ENCODE data around the gene PNMA8A.
"Not testable (repeated sequence)": the region's sequence is repeated elsewhere in the genome, so short reads cannot be mapped to it uniquely, and the experiment has no call there.

PNMA8A gene

DNA sequence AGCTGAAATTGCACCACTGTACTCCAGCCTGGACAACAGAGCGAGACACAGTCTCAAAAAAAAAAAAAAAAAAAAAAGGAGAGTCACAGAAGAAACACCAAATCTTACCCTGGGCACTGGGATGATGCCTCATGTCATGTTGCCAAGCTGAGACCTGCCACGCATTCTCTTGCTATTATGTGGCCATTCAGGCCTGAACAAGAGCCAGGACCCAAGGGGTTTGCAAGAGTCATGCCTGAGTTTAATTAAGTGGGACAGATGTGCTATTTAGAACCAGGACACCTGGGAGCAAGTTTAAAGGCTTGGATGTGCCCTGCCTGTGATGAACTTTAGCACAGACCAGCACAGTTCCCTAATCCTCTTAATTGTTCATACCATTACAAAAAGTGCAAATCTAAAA is 9.8 kb downstream of the PNMA8A start:
- peak; percentile 17 for DNase-seq

DNA sequence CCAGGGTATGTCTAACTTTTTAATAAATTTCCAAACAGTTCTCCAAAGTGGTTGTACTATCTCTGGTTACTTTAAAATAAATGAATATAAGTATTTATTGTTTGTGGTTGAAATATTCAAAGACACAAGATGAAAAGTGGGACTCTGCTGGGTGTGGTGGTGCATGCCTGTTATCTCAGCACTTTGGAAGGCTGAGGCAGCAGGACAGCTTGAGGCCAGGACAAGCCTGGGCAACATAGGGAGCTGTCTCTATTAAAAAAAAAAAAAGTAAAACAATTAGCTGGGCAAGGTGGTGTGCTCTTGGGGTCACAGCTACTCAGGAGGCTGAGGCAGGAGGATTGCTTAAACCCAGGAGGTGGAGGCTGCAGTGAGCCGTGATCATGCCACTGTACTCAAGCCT is 10.4 kb downstream of the PNMA8A start:
- DNase-seq = no peak

DNA sequence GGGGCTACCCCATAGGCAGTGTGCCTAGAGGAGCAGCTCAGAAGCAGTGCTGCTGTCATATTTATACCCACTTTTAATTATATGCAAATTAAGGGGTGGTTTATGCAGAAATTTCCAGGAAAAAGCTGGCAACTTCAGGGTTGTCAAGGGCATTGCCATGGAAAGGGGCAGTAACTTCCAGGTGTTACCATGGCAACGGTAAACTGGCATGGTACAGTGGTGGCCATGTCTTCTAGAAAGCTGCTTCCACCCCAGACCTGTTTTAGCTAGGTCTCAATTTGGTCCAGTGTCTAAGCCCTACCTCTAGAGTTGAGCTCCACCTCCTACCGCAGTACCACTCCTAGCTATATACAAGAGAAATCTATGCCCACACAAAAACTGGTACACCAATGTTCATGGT is 11.3 kb downstream of the PNMA8A start:
- no peak for DNase-seq

DNA sequence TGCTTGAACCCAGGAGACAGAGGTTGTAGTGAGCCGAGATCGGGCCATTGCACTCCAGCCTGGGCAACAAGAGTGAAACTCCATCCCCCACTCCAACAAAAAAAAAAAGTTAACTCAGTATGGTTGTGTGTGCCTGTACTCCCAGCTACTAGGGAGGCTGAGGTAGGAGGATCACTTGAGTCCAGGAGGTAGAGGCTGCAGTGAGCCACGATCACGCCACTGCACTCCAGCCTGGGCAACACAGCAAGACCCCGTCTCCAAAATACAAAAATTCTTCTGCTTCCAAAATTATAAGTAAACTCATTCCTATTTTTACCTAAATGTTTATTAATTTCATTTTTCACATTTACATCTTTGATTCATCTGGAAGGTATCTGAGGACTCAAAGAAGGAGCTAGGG is 14.4 kb downstream of the PNMA8A start:
- DNase-seq = no peak

DNA sequence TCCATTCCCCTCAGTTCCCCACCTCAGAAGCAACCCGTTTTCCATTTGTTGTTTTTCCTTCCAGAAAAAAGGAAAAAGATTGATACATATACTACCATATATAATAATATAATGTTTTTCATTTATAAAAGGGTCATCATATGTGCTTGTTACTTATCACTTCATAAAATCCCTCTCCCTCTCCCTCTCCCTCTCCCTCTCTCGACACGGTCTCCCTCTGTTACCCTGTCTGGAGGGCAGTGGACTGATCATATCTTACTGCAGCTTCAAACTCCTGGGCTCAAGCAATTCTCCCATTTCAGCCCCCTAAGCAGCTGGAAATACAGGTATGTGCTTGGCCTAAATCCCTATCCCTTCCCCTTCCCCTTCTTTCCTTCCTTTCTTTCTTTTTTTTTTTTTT is 17.1 kb downstream of the PNMA8A start:
- DNase-seq = no peak

DNA sequence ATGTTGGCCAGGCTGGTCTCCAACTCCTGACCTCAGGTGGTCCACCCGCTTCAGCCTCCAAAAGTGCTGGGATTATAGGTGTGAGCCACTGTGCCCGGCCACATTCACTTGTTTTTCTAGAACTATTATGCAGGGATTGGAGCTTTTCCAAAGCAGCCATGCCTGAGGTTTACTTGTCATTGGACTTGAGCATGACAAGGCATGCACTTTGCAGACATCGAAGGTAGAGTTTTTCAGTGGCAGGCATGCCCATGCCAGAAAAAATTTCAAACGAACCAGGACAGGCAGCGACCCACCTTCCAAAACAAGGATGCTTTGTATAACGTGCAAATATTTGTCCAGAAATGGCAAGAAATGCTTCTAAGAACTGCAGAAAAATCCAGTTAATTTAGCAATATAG is 17.7 kb downstream of the PNMA8A start:
- no peak for DNase-seq

DNA sequence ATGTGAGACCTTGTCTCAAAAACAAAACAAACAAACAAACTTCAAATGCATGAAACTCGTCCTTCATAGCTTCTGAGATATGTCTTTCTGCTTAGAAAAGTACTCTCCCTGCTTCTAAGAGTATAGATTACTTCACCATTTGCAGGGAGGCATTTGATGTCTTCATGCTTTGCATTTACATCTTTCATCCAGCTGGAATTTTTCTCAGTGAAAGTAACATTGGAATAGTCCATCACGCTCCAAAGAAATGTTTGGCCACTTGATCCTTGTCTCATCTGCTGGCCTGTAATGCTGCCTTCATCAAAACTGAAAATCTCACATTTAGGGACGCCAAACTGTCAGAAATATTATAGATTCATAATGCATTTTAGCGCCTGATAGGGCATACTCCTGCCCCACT is 19.2 kb downstream of the PNMA8A start:
- DNase-seq = no peak

DNA sequence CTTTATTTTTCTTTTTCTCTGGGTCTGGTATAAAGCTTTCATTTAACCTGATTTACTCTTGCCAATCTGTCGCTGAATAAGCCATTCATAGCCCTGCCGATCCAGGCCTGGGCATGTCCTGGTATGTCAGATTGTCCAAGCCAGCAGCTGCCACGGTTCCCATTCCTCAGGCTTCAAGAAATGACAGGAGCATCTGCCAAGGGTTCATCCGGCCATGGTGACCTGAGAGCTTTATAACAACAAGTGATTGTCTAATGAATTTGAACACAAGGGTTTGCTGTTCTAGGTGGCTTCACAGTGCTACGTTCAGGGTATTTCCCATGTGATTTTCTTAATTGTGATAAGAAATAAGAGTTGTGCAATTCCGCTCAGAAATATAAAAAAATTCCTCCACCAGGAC is 20.0 kb downstream of the PNMA8A start:
- no peak for DNase-seq

DNA sequence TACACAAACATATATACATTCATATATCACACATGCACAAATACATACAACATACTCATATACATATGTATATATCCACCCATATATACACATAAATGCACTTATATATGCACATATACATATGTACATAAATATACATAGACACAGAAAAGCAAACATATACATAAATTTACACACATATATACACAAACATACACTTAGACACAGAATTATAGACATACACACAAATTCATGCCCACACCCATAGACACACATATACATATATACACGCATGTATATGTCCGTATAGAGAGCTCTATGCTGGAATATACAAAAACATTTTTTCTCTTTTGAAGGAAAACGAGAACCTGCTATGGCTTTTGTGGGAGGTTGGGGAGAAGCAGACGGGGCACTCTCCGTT is 20.6 kb downstream of the PNMA8A start:
- no peak for DNase-seq

DNA sequence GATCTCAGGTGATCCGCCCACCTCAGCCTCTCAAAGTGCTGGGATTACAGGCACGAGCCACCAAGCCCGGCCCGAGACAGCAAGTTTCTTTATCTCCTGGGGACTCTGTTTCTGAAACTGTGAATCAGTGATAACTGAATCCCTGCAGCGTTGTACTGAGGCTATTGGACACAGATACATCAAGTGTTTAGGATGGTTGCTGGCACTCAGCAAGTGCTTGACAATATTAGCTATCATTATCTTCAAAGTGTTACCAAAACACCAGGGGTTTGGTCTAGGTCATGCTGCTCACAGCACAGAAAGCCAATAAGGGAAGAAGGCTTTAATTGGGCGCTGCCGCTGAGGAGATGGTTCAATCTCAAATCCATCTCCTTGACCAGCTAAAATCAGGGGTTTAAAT is 22.1 kb downstream of the PNMA8A start:
- no peak for DNase-seq

DNA sequence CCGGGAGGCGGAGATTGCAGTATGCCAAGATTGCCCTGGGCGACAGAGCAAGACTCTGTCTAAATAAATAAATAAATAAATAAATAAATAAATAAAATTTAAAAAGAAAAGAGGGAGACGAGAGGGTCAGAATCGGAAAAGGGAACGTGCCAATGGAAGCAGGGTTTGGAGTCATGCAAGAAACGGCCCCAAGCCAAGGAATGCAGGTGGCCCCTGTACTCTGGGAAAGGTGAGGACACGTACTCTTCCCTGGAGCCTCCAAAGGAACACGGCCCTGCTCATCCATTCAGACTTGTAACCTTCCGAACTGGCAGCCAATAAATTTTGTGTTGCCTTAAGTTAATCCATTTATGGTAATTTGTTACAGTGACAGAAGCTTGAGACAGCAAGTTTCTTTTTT is 22.8 kb downstream of the PNMA8A start:
- DNase-seq = no peak

DNA sequence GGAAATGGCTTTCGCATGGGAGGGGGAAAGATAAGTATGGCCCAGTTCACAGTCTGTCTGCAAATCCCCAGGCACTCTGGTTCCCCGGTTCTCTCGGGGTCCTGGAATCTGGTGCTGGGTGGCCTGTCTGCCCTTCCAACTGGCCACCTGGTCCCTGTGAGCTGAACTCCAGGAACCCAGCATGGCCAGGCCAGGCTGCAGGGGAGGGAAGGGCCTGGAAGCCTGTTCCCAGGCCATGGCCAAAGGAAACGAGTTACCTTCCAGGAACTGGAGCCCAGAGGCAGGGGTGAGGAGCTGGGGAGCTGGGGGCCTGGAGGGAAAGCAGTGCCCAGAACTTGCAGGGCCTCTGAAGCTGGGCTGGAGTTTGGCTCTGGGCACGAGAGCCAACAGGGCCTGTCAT is 23.5 kb downstream of the PNMA8A start:
- DNase-seq = no peak

DNA sequence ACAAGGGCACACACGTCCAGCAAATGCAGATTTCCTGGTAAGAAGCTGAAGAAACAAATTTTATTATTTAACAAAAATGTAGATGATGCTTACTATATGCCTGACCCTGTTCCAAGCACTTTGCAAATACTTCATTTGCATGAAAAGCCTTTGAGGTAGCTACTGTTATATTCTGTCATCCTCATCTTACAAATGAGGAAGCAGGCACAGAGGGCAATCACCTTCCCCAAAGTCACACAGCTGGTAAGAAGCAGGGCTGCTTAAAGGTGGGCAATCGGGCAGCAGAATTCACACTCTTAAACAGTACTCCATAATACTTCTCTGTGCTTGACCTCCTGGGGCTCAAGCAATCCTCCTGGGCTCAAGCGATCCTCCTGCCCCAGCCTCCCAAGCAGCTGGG is 24.4 kb downstream of the PNMA8A start:
- DNase-seq = no peak

DNA sequence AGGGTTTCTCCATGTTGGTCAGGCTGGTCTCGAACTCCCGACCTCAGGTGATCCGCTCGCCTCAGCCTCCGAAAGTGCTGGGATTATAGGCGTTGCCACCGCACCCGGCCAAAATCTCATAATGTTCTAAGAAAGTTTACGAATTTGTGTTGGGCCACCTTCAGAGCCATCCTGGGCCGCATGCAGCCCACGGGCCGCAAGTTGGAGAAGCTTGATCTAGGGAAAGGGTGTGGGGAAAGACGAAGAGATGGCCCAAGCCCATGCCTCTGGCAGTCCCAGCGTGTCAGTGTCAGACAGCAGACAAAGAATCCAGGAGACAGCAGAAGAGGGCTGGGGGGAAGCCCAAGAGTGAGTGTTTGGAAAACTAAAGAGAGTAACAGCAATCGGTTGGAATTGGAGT is 25.3 kb downstream of the PNMA8A start:
- no peak for DNase-seq

DNA sequence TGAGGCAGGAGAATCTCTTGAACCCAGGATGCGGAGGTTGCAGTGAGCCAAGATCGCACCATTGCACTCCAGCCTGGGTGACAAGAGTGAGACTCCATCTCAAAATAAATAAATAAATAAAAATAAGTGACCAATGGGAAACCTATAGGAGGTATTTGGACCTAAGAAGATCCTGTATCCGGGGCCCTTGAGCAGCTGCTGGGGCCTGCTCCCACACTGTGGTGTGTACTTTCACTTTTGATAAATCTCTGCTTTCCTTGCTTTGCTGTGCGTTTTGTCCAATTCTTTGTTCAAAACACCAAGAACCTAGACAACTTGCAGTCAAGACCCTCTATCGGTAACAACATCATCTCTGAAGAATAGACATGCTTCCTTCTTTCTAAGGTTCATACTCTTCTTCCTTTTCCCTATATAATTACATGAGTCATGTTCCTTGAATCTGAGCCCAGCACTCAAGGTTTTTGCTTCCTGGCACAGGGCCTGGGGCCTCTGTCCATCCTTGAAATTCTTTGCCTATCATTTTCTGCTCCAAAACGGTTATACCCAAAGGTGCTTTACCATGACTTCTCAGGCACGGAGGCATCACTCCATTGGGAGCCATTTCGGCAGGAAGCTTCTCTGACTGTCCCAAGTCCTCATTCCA is 28.4 kb downstream of the PNMA8A start:
- DNase-seq = no peak

DNA sequence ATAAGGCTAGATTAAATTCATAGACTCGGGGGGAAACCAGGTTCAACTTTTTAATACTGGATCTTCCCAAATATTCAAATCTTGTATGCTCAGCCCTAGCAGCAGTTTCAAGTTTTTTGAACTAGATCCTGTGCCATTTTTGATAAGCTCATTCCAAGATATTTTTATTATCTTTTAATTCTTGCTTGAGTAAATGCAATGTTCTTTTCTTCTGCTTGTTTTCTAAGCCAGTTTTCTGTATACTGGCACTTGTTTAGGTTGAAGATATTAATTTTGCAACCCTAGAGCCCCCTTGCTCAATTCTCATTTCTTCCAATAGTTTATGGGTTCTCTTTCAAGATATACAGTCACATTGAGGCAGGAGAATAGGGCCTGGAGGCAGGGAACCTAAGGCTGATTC is 29.5 kb downstream of the PNMA8A start:
- no peak for DNase-seq

DNA sequence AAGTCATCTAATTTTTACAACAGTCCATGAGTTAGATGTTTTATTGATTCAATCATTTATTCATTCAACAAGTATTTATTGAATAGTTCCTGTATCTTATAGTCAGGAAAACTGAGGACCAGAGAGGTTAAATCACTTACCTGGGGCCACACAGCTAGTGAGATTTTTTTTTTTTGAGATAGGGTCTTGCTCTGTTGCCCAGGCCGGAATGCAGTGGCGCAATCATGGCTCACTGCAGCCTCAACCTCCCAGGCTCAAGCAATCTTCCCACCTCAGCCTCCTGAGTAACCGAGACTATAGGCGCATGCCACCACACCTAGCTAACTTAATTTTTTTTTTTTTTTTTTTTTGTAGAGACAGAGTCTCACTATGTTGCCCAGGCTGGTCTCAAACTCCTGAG is 35.7 kb downstream of the PNMA8A start:
- not testable (repeated sequence) for DNase-seq

DNA sequence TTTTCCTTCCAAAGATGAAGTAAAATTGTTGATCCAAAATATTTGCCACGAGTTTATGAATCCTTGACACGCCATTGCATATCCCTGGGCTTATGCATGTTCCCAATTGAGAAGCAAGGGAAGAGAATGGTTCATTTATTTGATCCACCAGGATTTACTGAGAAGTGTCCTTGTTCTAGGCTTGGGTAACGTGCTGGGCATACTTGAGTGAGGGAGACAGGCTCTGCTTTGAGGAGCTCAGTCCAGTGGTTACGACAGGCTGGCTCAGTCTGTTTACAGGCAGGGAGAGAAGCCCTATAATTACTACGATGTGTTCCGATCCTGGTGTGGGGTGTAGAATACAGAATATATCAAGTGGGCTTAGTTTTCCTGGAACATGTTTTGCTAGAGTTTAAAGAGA is 36.4 kb downstream of the PNMA8A start:
- no peak for DNase-seq

DNA sequence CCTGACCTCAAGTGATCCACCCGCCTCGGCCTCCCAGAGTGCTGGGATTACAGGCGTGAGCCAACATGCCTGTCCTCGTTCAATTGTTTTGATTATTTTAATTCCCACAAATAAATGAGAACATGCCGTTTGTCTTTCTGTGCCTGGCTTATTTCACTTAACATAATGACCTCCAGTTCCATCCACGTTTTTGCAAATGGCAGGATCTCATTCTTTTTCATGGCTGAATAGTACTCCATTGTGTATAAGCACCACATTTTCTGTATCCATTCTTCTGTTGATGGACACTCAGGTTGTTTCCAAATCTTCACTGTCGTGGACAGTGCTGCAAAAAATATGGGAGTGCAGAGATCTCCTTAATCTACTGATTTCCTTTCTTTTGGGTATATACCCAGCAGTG is 37.9 kb downstream of the PNMA8A start:
- DNase-seq = not testable (repeated sequence)

DNA sequence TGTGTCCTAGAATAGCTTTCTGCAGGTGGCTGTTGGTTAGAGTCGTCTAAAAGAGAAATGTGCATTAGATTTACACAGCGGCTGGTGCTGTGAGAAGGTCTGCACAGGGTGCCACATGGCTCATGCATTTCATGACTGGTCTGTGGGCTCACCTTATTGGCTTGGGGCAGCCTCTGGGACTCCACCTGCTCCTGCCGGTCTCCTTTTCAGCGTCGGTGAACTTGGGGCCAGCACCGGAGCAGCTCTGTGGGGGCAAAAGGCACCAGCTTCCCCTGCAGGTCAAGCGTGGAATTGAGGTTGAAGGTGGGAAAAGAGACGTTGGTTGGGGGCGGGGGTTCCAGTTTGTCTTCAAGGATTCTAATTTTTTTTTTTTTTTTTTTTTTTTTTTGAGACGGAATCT is 39.5 kb downstream of the PNMA8A start:
- no peak for DNase-seq

DNA sequence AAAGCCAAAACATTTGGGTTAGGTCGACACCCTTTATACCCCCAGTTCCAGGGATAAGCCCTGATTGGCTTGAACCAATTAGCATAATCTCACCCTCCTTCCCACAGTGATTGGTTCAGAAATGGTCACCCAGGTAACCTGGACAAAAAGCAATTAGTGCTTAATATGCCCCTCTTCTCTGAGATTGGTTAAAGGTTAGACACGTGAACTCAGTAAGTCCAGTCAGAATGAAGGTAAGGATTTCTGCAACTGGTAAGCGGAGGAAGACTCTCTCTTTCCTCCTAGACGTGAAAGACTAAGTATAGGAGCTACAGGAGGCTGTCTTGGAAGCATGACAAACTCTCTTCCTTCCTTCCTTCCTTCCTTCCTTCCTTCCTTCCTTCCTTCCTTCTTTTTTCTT is 41.4 kb downstream of the PNMA8A start:
- no peak for DNase-seq

DNA sequence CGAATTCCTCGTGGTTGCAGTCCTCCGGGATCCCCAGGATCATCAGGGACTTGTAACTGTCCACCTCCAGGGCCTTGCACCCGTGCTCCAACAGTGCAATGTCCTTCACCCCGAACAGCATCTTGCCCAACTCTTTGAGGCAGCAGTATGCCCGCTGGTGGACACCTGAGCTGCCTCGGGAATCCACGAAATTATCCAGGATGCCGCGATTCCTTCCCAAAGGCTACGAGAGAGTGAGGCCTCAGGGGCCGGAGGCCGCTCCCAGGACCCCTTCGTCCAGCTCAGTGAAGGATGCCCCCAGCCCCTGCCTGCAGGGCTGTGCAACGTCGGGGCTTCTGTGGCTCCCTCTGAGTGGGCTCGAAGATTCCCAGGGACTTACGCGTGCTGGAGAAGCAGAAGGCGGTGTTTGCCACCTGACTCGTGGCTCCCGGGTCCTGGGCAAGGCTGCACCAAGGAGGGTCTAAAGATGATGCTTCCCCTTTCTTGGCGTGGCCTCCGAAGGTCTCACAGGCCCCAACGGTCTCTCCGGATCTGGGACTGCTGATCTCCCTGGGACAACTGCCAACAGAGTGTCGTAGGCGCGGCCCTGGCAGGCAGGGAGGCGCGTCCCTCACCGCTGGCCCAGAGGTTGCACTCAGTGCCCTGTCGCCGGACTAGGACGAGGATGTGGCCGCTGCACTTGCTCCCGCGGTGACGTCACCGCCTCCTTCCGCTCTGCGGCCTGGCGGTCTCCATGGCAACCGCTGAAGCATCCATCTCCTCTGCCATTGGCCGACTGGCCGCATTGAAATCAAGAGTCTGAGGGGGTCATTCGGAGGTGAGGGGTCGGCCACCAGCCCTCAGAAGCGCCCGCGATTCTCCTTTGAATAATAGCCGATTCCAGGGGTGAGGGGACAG is 42.9 kb downstream of the PNMA8A start, which contains the start of gene PNMA8C:
Gene PNMA8C (minus strand): TSS at position 698 of the 897 bp plus-strand sequence. CDS start 577 bp downstream, at position 121.
- no peak for DNase-seq

DNA sequence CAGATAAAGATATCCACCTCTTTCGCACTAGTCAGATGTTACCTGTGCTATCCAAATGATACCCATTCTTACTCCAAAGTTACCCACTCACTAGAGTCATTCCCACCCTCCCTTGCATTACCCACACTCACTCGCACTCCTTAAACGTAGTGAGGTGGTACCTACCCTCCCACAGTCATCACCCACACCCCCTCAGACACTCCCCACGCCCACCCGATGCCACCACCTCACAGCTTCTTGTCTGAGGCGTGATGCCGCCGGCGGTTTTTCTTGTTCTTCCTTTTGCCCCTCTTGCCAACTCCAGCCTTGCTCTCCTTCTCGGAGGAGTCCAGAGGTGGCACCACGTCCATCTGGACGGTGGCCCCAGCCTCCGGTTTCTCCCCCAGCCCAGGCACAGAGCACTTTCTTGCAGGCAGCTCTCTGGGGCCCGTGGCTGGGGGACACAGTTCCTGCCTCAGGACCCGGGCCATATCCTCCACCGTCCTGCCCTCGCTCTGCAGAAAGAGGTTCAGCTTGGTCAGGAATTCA is 43.8 kb downstream of the PNMA8A start:
- no peak for DNase-seq

DNA sequence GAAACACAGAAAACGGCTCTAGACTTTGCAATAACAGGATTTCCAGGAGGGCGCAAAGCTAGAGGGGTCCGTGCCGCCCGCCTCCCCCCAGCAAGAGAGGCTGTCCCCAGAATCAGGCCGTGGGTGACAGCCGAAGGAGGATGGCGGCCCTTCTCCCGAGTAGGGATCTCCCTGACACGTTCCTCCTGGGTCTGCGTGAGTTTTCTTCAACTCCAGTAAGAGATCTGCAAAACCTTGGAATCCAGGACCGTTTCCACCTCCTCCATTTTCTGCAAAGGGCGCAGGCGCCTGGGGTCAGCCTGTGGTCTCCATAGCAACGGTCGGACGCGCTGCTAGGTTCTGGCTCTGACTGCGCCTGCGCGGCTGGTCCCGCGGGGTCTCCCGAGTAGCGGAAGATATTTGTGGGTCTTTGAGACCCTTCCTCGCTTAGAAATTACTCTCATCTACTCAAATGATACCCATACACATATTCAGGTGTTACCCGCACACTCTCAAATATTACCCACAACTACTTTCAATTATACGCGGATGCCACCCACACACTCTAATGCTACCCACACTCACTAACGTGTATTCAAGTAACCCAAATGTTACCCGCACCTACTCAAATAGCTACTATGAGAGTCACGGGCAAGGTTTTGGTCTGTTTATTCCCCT is 44.7 kb downstream of the PNMA8A start:
- no peak for DNase-seq

Measured in NCI-H524 treated with DMSO at 0.1 percent for 48 hours (cell line).